Measurements from ENCODE around the gene HSPA1B. TPM values are rescaled to one million over a fixed set of nuclear protein-coding genes. Genes with fewer than 3 reads are reported as not detected.
"Not testable (repeated sequence)": the region's sequence is repeated elsewhere in the genome, so short reads cannot be mapped to it uniquely, and the experiment has no call there.

Gene HSPA1B
- total RNA-seq, 1 donor from 2014 or later, result 65.8 TPM

- Mint-ChIP-seq H3K9me3 (ENCODE audit: unreplicated experiment) (no peaks in the 10 kb centered on the region), H3K27me3 (ENCODE audit: unreplicated experiment) (no peaks in the 10 kb centered on the region), H3K4me1 (ENCODE audit: unreplicated experiment) (peaks cover 19% of the 10 kb centered on the region), H3K4me3 (ENCODE audit: unreplicated experiment) (no peak overlapping the region), H3K27ac (ENCODE audit: unreplicated experiment) (no peak overlapping the region), H3K36me3 (ENCODE audit: unreplicated experiment) (peaks cover 10% of the 10 kb centered on the region)
- TF ChIP-seq CTCF (IDR thresholded peaks at IDR 0.05), result no peak
- DNase-seq (ENCODE audit: extremely low spot score, unreplicated experiment), result no peak
Measured at GRCh38 chr6:31864818-31865204, 37.3 kb downstream of the HSPA1B start.

GRCh38 chr6:31865205-31866118, 37.9 kb downstream of the HSPA1B start:
- H3K27ac Mint-ChIP-seq (ENCODE audit: unreplicated experiment), result no peak overlapping the region
- no peak for DNase-seq (ENCODE audit: extremely low spot score, unreplicated experiment)
- peaks cover 4% of the 10 kb centered on the region for H3K36me3 Mint-ChIP-seq (ENCODE audit: unreplicated experiment)
- H3K9me3 Mint-ChIP-seq (ENCODE audit: unreplicated experiment), result no peaks in the 10 kb centered on the region
- no peak overlapping the region for H3K4me3 Mint-ChIP-seq (ENCODE audit: unreplicated experiment)
- H3K4me1 Mint-ChIP-seq (ENCODE audit: unreplicated experiment), result peaks cover 19% of the 10 kb centered on the region
- no peak for TF ChIP-seq CTCF (IDR thresholded peaks at IDR 0.05)
- no peaks in the 10 kb centered on the region for H3K27me3 Mint-ChIP-seq (ENCODE audit: unreplicated experiment)

GRCh38 chr6:31868658-31868971, 41.1 kb downstream of the HSPA1B start:
- not testable (repeated sequence) for H3K27ac Mint-ChIP-seq (ENCODE audit: unreplicated experiment); DNase-seq (ENCODE audit: extremely low spot score, unreplicated experiment); H3K9me3 Mint-ChIP-seq (ENCODE audit: unreplicated experiment); H3K4me1 Mint-ChIP-seq (ENCODE audit: unreplicated experiment); H3K27me3 Mint-ChIP-seq (ENCODE audit: unreplicated experiment); H3K36me3 Mint-ChIP-seq (ENCODE audit: unreplicated experiment); H3K4me3 Mint-ChIP-seq (ENCODE audit: unreplicated experiment)

GRCh38 chr6:31869343-31869742, 41.8 kb downstream of the HSPA1B start:
- TF ChIP-seq CTCF (IDR thresholded peaks at IDR 0.05), result no peak
- Mint-ChIP-seq H3K9me3 (ENCODE audit: unreplicated experiment) (no peaks in the 10 kb centered on the region), H3K27me3 (ENCODE audit: unreplicated experiment) (no peaks in the 10 kb centered on the region), H3K4me3 (ENCODE audit: unreplicated experiment) (no peak overlapping the region), H3K27ac (ENCODE audit: unreplicated experiment) (no peak overlapping the region), H3K36me3 (ENCODE audit: unreplicated experiment) (no peaks in the 10 kb centered on the region), H3K4me1 (ENCODE audit: unreplicated experiment) (peaks cover 6% of the 10 kb centered on the region)
- DNase-seq (ENCODE audit: extremely low spot score, unreplicated experiment), result no peak

- H3K36me3 Mint-ChIP-seq (ENCODE audit: unreplicated experiment), result no peaks in the 10 kb centered on the region
- no peak for TF ChIP-seq CTCF (IDR thresholded peaks at IDR 0.05)
- H3K9me3 Mint-ChIP-seq (ENCODE audit: unreplicated experiment), result no peaks in the 10 kb centered on the region
- no peak overlapping the region for H3K27ac Mint-ChIP-seq (ENCODE audit: unreplicated experiment)
- no peak overlapping the region for H3K4me3 Mint-ChIP-seq (ENCODE audit: unreplicated experiment)
- DNase-seq (ENCODE audit: extremely low spot score, unreplicated experiment), result no peak
- no peaks in the 10 kb centered on the region for H3K27me3 Mint-ChIP-seq (ENCODE audit: unreplicated experiment)
- peaks cover 5% of the 10 kb centered on the region for H3K4me1 Mint-ChIP-seq (ENCODE audit: unreplicated experiment)
Measured at GRCh38 chr6:31870385-31870921, 42.9 kb downstream of the HSPA1B start.
